Activated T-cell treated with anti-CD3 and anti-CD28 coated beads for 24 hours (primary cell): ENCODE measurements around the gene CERS4.
"Not testable (repeated sequence)": the region's sequence is repeated elsewhere in the genome, so short reads cannot be mapped to it uniquely, and the experiment has no call there.

ENCODE experiments used
- DNase-seq: peaks from one replicate; pipeline ENCODE4 v3.0.0-alpha.2; 2020; ENCODE audit warnings: low read depth

The CERS4 gene

DNA sequence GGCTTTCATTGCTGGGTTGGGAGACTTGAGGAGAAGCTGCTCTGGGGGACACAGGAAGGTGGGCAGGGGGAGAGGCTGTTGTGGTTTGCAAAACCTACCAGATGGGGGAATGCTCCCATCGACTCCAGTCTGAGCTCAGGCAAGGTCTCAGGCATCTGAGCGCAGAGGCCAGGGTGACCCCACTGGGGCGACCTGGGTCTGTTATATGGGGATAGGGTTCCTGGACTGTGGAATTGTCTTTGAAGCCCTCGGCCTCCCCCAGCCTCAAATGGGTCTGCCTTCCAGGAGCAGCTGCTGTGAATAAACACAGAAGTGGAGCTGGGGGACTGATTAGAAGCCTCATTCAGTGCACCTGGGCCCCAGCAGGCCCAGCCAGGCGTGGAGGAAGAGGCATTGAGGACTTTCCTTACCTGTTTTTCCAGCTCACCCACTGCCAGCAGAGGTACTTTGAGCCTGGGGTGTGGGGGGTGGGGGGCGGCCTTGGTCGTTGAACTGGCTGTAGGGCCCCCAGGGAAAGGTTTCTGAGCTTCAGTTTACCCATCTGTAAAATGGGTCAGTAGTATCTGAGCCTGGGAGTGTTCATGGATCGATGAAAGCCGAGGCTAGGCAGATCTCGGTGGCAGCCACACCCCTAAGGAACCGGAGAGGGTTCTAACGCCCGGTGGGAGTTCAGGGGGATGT lies 1.4 kb downstream of the CERS4 start:
- no peak for DNase-seq

DNA sequence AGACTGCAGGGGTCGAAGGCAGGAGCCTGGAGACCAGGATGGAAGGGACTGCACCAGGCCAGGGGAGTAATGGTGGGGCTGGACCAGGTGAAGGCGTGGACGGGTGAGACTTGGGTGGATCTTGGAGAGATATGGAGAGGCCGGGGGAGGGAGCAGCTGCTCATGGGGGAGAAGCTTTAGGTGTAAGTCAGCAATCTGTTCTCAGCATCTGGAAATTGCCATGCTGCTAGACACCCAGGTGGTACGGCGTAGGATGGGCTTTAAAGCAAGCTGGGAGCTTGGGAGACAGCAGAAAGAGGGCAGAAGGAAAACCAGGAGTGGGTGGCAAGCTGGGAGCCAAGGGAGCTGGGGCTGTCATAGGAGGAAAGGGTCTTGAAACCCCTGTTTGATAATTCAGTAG lies 3.0 kb downstream of the CERS4 start:
- DNase-seq: no peak

GRCh38 chr19:8212916-8213315 lies 3.7 kb downstream of the CERS4 start:
- DNase-seq: no peak

DNA sequence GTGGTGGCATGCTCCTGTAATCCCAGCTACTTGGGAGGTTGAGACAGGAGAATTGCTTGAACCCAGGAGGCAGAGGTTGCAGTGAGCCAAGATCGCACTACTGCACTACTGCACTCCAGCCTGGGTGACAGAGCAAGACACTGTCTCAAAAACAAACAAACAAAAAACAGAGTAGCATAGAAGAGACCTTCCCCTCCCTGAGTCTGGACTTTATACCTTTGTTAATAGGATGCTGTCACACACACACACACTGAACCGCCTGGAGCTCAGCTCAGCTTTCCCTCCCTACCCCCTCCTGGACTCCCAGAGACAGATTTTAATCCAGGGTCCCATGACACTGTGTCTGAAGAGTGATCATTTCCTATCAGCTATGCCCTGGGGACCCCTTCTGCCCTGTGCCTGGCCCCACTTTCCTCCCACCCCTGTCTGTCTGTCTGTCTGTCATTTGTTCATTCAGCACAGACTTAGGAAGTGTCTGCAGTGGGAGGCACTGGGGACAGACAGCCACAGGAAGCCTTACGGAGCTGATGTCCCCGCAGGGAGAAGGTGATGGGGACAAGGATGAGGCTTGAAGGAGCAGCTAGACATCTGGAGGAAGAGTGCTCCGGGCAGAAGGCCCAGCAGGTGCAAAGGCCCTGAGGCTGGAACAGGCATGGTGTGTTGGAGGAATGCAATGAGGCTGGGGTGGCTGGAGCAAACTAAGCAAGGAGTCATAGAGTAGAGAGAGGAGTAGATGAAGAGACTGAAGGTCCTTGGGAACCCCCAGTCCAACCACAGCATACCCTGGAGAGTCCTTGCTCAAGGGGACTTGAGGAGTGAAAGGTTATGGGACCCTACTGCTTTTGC lies 4.9 kb downstream of the CERS4 start:
- DNase-seq: no peak

GRCh38 chr19:8214802-8215201 lies 5.6 kb downstream of the CERS4 start:
- DNase-seq: no peak

GRCh38 chr19:8215783-8216182 lies 6.6 kb downstream of the CERS4 start:
- DNase-seq: no peak

- DNase-seq: no peak
Measured at GRCh38 chr19:8216357-8216756, 7.2 kb downstream of the CERS4 start.

GRCh38 chr19:8218127-8218526 lies 9.0 kb downstream of the CERS4 start:
- not testable (repeated sequence) for DNase-seq

DNA sequence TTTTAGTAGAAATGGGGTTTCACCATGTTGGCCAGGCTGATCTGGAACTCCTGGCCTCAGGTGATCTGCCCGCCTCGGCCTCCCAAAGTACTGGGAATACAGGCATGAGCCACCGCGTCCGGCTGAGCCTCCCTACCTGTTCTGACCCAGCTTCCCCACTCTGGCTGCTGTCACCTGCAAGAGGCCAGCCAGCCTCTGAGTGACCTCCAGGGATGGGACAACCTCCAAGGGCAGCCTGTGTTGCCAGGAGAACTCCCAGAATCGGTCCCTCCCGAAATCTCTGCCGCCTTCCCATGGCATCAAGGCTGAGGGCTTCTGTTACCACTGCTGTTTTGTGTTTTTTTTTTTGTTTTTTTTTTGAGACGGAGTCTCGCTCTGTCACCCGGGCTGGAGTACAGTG lies 11.3 kb downstream of the CERS4 start:
- no peak for DNase-seq

DNA sequence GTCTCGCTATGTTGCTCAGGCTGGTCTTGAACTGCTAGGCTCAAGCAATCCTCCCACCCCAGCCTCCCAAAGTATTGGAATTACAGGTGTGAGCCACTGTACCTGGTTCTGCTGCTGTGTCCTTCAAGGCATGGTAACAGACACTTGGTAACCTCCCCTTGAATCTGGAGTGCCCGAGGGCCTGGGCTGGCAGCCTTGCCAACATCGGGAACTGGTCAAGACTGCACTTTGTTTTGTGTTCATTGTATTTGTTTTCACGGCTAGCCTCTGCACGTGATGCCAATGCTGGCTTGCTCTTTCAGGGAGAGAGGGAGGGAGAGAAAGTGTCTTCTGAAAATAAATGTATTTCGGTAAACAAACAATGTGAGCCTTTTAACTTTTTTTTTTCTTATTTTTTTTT lies 12.0 kb downstream of the CERS4 start:
- DNase-seq: no peak

GRCh38 chr19:8223442-8223841 lies 14.3 kb downstream of the CERS4 start:
- DNase-seq: not testable (repeated sequence)

DNA sequence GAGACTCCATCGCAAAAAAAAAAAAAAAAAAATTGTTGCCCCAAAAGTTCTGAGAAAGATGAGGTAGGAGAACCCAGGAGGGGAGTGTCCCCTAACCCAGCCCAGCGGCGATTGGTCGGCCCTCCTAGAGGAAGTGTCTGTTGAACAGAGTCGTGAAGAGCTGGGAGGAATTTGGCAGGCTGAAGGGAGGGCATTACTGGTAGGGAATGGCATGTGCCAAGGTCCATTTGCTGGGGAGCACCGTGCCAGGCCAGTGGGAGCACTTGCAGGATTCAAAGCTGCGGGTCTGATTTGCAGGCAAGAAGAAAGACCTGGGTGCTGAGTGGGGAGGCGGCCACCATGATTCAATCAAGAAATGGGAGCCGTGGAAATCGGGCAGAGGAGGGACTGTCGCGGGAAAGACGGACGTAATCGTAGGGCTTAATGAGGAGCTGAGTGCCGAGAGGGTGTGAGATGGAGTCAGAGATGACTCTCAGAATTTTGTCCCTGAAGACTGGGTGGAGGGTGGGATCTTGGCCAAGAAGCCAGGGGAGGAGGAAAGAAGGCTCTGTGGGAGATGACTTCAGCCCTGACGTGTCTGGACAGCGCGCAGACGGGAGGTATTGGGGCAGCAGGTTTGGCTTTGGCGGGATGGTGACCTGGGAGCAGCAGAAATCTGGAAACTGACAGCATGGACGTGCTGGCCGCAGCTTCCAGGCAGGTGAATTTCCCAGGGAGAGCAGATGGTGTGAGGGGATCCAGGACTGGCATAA lies 15.4 kb downstream of the CERS4 start:
- DNase-seq: no peak

DNA sequence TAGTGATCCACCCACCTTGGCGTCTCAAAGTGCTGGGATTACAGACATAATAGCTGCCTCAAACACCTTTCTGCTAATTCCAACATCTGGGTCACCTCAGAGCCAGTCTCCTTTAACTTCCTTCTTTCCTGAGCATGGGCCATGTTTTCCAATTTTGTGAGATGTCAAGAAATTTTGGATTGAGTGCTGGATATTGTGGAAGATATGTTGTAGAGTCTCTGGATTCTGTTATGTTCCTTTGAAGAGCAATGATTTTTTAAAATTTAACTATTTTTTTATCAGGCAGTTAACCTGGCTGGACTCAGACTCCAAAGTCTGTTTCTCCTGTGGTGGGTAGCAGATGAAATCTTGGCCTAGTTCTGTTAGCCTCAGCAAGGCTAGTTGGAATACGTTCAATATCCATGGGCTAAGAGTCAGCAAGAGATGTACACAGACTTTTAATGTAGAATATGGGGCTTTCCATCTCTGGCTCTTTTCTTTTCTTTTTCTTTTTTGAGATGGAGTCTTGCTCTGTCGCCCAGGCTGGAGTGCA lies 22.0 kb downstream of the CERS4 start:
- no peak for DNase-seq

- DNase-seq: no peak
Measured at GRCh38 chr19:8233370-8233769, 24.2 kb downstream of the CERS4 start.

DNA sequence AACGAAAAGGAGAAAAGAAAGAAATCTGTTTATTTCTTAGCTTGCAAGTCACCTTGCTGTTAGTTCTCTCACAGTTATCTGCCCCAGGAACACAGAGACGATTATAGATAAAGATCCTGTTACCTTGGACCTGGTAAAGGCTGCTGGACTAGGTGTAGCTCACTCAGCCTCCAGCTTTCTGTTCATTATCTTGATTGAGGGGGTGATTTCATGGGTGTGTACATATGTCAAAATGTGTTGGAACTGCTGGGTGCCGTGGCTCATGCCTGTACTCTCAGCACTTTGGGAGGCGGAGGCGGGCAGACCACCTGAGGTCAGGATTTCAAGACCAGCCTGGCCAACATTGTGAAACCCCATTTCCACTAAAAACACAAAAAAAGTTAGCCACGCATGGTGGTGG lies 27.9 kb downstream of the CERS4 start:
- no peak for DNase-seq

DNA sequence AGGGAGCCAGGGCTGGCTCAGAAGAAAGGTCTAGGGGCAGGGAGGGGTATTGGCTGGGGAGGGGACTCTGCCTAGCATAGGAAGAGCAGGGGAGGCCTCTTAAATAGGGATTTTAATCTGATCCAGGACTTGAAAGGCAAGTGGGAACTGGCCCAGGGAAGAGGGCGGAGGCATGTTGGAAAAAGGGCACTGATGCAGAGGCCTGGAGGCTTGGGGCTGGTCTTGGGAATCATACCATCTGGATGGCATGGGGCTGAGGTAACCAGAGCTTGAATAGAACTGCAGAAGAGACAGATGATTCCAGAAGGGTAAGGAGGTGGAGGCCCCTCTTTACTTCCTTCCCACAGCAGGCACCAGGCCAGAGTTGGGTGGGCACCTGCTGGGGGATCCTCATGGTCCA lies 29.1 kb downstream of the CERS4 start:
- no peak for DNase-seq

GRCh38 chr19:8239528-8240273 lies 30.5 kb downstream of the CERS4 start:
- no peak for DNase-seq

DNA sequence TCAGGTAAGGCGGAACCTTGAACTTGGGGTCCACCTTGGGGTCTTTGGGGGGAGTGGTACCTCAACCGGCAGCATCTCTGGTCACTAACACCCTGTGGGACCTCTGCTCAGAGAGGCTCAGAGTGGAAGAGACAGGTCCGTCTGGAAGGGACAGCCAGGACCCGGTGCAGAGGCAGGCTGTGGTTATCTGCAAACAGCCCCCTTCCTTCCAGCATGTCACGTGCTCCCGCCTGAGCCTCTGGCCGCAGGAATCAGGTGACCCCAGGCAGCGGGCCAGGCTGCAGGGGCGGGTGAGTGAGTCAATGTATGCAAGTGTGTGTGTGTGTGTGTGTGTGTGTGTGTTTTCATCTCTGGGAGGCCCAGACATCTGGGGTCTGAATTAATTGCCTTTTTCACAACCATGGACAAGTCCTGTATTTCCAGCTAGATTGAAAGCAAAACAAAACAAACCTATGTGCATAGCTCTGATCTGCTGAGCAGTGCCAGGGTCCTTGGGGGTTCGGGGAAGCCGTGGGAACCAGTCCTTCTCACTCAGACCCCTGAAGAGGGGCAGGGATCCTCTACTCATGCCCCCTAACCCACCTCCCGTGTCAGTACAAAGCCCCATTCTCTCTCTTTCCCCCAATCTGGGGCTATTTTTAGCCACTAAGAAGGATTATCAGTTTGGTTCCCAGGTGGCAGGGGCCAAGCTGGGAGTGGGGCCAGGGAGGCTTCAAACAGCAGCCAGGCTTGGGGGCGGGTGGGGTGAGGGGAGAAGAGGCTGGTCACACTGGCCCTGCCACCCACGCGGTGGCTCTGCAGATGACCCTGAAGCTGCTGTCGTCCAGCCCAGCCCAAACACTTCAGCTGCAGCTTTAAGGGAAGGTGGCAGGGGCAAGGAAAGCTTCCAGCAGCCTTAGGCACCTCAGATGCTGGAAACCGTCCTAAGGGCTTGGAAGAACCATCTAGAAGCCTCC lies 31.4 kb downstream of the CERS4 start:
- DNase-seq: peak; percentile 36

DNA sequence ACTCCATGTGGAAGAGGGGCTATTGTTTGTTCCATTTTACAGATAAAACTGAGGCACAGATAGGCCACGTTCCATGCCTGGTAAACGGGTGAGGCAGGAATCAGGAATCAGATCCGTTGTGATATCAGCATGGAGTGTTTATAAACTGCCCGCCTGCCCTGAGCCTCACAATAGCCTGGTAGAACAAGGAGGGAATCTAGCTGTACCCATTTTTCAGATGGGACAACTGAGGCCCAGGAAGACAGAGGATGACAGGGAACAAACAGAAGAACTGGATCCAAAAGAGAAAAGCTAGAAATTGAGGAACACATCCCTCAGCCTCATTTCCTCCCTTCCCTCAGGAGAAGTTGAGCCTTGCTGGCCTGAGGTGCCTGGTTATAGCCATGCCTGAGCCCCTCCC lies 32.5 kb downstream of the CERS4 start:
- no peak for DNase-seq

DNA sequence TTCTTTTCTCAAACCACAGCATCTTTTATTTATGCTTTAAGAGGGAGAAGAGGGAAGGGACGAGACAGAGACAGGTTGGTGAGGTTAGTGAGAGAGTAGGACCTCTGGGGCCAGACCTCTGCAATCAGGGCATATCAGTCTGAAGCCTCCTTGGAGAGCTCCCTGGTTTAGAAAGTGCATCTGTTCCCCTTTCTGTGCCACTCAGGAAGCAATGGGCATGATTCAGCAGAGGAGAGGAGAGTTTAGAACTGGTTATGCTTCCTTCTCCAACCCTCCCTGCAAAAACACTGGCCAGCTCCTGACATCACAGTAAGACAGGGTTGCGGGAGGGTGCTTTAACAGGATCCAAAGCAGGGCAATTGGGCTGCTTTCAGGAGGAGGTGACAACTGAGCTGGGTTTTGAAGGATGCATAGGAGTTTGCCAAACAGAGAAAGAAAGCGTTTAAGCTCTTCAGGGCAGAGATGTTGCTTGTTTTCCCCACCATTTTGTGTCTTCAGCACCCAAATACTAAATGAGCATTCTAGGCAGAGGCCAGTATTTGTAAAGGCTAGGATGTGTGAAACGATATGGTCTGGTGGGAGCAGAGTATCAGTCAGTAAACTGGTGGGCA lies 33.1 kb downstream of the CERS4 start:
- no peak for DNase-seq
